Ishikawa (cell line): ENCODE data around the gene KCNH2.

Experiments
- CEBPB ChIP-seq: IDR thresholded peaks from 2 replicates; pipeline ENCODE4 v1.6.1; 2012
- CREB1 ChIP-seq: IDR thresholded peaks from 2 replicates; pipeline ENCODE4 v1.6.1; 2012; ENCODE audit warnings: low read depth
- NFIC ChIP-seq: IDR thresholded peaks from 2 replicates; pipeline ENCODE4 v1.6.1; 2012
- RAD21 ChIP-seq: IDR thresholded peaks from 2 replicates; pipeline ENCODE4 v1.6.1; 2012; ENCODE audit warnings: low read depth
- TAF1 ChIP-seq: IDR thresholded peaks from 2 replicates; pipeline ENCODE4 v1.6.1; 2012; ENCODE audit warnings: low read depth, mild to moderate bottlenecking
- TCF12 ChIP-seq: IDR thresholded peaks from 2 replicates; pipeline ENCODE4 v1.6.1; 2012; ENCODE audit warnings: low read depth

DNA sequence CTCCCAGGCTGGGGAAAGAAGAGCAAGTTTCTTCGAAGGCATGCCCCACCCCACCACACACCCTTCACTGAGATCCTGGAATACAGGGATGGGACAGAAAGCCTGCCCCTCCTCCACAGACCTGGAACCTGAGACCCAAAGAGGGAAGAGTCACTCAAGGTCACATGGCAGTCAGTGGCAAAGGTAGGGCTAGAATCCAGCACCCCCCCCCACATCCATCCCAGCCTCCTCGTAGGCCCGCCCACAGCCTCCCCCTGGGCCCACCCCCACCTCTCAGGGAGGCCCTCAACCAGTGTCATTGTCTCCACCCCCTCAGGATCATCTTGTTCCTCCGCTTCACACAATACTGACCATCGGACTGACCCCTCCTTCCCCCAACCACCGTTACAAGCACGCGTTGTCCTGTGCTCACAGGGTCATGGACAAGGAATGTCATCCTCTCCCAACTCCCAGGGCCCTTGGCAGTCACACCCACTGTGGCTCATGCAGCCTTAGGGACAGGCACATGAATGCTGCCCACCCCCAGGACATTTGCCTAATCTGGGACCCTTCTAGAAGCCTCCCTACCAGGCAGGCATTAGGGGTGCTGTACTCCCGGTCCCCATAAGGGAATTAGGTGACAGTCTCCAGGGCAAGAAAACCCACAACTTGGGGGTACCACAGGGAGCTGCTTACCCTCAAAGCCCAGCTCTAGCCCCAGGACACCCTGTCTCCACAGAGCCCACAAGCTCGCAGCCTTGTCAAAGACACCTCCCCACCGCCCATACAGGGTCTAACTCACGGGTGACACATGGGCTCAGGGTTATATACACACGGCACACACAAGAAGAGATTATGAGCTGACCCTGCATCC, 1.4 kb downstream of the KCNH2 start:
- no peak for TF ChIP-seq NFIC
- TF ChIP-seq RAD21 = no peak
- TF ChIP-seq CREB1 = no peak
- TF ChIP-seq TCF12 = no peak
- no peak for TF ChIP-seq TAF1
- TF ChIP-seq CEBPB = no peak
